DMS 273 (cell line): ENCODE data around the gene PRKAR1B.

Experiments
- DNase-seq: peaks from one replicate; lab custom pipeline; 2025; ENCODE audit not compliant: unreplicated experiment; lab: John Stamatoyannopoulos, UW

The PRKAR1B gene

DNA sequence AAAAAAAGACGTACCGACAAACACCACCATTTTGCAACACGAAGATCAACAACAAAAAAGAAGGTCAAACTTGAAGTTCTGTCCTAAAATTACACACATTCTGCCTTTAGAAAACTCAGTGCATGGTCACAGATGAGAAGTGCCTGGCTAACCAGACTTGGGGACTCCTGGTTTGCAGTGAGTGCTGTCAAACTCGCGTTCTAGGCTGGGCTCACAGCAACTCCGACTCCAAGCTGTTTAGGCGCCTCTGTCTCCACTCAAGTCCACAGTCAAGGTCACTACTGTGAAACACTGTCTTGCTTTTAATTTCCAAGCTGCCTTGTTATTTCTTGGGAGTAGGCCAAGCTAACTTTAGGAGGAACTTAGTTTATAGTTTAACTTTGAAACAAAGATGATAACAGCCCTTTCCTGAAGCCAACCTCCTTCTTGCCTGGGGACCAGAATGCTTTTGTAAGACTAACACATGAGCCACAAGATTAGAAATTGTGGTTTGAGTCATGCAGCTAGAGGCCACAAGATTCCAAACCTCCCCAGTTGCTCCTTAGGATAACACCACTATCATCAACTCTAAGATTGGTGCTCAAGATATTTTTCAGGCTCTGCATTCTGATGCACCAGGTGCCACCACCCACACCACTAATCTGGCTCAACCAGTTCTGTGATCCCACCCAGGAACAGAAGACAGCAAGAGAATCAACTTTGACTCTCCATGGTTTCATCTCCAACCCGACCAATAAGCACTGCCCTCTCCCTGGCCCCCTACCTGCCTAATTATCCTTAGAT lies 1.7 kb downstream of the PRKAR1B start:
- DNase-seq: no peak

- DNase-seq: no peak
Measured at GRCh38 chr7:724298-724697, 2.8 kb downstream of the PRKAR1B start.

GRCh38 chr7:723541-723940 lies 3.5 kb downstream of the PRKAR1B start:
- DNase-seq: no peak

- no peak for DNase-seq
Measured at GRCh38 chr7:721619-722248, 5.3 kb downstream of the PRKAR1B start.

GRCh38 chr7:716636-717035 lies 10.4 kb downstream of the PRKAR1B start:
- DNase-seq: no peak

GRCh38 chr7:716222-716621 lies 10.9 kb downstream of the PRKAR1B start:
- DNase-seq: no peak

DNA sequence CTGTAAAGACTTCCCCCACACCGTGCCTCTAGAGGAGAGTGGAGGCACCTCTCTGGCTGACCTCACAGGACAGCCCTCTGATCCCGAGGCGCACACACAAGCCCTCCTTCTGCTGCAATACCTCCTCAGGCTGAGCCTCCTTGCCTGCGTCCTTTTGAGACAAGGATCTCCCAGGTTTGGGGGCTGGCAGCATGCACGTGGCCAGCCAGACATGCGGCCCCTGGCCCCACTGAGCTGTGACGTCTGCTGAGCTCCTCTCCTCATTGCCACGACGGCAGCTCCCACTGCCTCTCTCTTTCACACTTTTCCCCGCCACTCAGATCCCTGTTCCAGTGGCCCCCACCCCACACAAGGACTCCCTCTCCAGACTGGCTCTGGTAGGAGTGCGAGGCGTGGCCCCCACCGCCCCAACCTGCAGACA lies 12.8 kb downstream of the PRKAR1B start:
- no peak for DNase-seq

GRCh38 chr7:713488-714230 lies 13.4 kb downstream of the PRKAR1B start:
- no peak for DNase-seq

GRCh38 chr7:713139-713457 lies 14.0 kb downstream of the PRKAR1B start:
- no peak for DNase-seq

DNA sequence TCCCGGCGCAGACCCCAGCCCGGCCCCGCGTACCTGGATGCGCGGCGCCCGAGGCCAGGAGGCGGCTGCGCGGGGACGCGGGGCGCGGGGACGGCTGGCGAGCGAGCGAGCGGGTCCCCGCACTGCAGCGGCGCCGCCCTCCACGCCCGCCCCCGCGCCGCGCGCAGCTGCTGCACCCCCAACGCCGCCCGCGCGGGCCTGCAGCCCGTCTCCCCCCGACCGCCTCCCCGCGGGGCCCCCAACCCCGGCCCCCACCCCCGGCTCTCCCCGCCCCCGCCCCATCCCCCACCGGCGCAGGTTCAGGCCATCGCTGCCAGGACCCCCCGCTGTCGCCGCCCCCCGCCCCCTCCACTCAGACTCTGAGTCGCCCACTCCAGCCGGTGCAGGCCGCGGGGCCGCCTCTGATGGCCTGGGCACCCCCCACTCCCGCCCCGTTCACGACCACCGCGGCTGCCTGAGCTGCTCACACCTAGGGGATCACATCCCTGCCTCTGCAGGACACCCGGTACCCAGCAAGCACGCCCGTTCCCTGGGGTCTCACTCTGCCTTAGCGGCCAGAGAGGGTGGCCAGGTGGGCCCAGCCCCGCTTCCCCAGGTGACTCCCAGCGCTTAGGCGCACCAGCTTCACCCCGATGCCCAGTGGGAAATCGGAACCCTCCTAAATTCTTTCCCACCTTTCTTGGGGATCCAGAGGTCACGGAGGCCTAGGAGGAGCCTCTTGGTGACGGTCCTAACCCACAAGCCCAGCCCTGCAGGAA lies 14.5 kb downstream of the PRKAR1B start:
- peak; percentile 55 for DNase-seq

- DNase-seq: no peak
Measured at GRCh38 chr7:711922-712380, 15.1 kb downstream of the PRKAR1B start.

GRCh38 chr7:711093-711921 lies 15.8 kb downstream of the PRKAR1B start:
- DNase-seq: no peak

DNA sequence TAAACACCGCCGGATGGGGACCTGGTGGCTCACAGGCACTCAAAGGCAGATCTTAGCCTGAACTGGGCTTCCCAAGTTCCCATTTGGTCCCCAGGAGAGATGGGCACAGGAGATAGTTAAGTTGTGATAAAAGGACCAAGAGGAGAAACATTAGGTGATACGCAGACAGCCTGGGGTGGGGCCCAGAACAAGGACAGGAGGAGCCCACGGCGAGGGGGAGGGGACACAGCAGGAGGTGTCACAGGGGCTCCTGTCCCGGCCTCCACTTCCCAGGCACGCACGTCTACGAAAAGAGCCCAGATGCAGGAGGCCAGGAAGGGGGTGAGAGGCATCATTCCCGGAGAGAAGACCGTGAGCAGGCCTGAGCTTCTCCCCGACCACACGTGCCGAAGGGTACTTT lies 16.9 kb downstream of the PRKAR1B start:
- DNase-seq: no peak

DNA sequence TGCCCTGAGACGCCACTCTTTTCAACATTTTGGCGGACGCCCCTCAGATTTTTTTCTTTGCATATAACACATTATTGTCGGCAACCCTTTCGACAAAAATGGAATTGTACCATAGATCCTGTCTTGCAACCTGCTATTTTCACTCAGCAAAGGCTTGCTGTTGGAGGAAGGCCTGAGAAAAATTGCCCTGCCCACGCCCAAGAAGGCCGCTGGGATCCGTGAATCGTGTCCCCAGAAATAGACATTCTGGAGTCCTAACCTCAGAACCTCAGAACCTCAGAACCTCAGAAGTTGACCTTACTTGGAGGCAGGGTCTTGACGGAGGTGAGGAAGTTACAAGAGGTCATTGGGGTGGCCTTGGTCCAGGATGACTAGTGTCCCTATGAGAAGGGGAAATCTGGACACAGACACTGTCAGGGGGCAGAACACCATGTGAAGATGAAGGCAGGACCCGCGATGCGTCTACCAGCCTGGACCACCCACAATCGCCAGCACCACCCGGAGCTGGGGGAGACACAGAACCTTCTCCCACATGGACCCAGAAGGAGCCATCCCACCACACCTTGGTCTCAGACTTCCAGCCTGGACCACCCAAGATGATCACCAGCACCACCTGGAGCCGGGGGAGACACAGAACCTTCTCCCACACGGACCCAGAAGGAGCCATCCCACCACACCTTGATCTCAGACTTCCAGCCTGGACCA lies 19.6 kb downstream of the PRKAR1B start:
- DNase-seq: no peak

- no peak for DNase-seq
Measured at GRCh38 chr7:706721-707120, 20.4 kb downstream of the PRKAR1B start.

DNA sequence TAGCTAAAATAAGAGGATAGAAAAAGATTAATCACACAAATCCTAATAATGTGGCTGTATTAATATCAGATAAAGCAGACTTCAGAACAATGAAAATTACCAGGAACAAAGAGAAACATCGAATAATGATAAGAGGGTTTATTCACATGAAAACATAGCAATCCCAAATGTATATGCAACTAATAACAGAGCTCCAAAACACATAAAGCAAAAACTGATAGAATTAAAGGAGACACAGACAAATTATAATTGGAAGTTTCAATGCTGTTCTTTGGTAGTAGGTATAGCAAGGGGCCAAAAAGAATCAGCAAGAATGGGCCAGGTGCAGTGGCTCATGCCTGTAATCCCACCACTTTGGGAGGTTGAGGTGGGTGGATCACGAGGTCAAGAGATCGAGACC lies 24.0 kb downstream of the PRKAR1B start:
- DNase-seq: no peak

GRCh38 chr7:701086-701671 lies 25.9 kb downstream of the PRKAR1B start:
- no peak for DNase-seq

DNA sequence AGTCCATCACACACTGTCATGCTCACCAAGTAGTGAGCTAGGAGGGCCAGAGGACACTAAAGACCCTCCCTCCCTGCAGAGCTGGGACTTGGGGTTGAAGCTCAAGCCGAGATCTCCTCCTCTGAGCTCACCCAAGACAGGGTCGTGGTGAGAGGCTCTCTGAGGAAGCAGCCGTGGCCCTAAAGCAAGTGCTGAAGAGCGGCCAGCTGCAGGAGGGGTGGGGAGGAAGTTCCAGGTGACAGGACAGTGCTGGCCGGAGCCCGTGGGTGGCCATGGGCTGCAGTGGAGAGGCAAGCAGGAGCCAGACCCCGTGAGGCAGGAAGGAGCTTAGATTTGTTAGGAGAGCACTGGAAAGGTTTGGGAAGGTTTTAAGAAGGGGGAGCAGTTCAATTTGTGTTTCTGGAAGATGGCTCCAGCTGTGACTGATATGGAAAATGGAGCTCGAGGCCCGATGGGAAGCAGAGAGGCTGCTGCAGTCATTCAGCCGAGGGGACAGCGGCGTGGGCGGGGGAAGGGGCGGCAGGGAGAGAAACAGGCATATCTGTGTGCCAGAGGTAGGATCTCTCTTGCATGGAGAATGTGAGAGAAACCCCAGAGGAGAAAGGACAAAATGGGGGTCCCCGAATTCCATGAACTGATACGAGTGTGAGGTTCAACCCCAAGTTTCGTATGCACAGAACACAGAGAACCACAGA lies 27.5 kb downstream of the PRKAR1B start:
- no peak for DNase-seq
